OCI-LY7 (cell line): ENCODE results near the gene ZNF684. TPM values are rescaled to one million over a fixed set of nuclear protein-coding genes. Genes with fewer than 3 reads are reported as not detected.
A peak's percentile ranks its signal among the peaks of the same experiment; 100 is the strongest.

Experiments used
- BruUV-seq: library from RNA; stranded (reverse); fragments of 400-500 nt; replicated peaks from 2 replicates; lab custom pipeline; 2021; lab: Mats Ljungman, UMichigan
- CTCF ChIA-PET: fragments of 300-600 bp; sonication (Branson Sonifier 250); formaldehyde crosslinking; loops from one replicate; lab custom pipeline; 2022; ENCODE audit warnings: antibody characterized with exemption; ENCODE audit not compliant: unreplicated experiment; lab: Charles Lee
- POLR2A ChIA-PET: fragments of 300-600 bp; sonication (Branson Sonifier 250); formaldehyde crosslinking; loops from one replicate; lab custom pipeline; 2022; ENCODE audit warnings: antibody characterized with exemption; lab: Charles Lee
- DNase-seq: peaks from one replicate; pipeline ENCODE4 v3.0.0-alpha.2; 2015; ENCODE audit warnings: low spot score
- H2AFZ ChIP-seq: fragments of 200-600 bp; sonication (generic), shearing (Covaris generic); 2 replicates; pipeline ENCODE4 v1.6.1; 2014; ENCODE audit warnings: mild to moderate bottlenecking, antibody characterized with exemption, low read length, moderate library complexity
- H3K27ac ChIP-seq: fragments of 200-600 bp; sonication (generic); 2 replicates; pipeline ENCODE4 v1.5.1; 2014; ENCODE audit warnings: mixed run types, low read depth, mild to moderate bottlenecking, moderate library complexity, low read length, inconsistent platforms; ENCODE audit not compliant: poor library complexity, severe bottlenecking
- H3K36me3 ChIP-seq: fragments of 200-600 bp; sonication (generic); 2 replicates; pipeline ENCODE4 v1.6.1; 2014; ENCODE audit warnings: mild to moderate bottlenecking, antibody characterized with exemption, low read length, moderate library complexity, mixed read lengths; ENCODE audit not compliant: insufficient read depth
- H3K4me1 ChIP-seq: fragments of 200-600 bp; sonication (generic); 2 replicates; pipeline ENCODE4 v1.5.1; 2014; ENCODE audit warnings: mild to moderate bottlenecking, low read length; ENCODE audit not compliant: insufficient read depth, poor library complexity, severe bottlenecking
- H3K4me2 ChIP-seq: fragments of 200-600 bp; sonication (generic); 2 replicates; pipeline ENCODE4 v1.6.1; 2014; ENCODE audit warnings: mild to moderate bottlenecking, low read length
- H3K4me3 ChIP-seq: fragments of 200-600 bp; sonication (generic); 2 replicates; pipeline ENCODE4 v1.5.1; 2014; ENCODE audit warnings: mild to moderate bottlenecking, low read depth, low read length; ENCODE audit not compliant: poor library complexity, severe bottlenecking
- H3K79me2 ChIP-seq: fragments of 200-600 bp; sonication (generic); 2 replicates; pipeline ENCODE4 v1.6.1; 2016; ENCODE audit warnings: low read depth, mild to moderate bottlenecking, low read length, moderate library complexity, mixed read lengths; ENCODE audit not compliant: insufficient read depth
- H3K9me2 ChIP-seq: fragments of 200-600 bp; sonication (generic); 2 replicates; pipeline ENCODE4 v1.6.1; 2016; ENCODE audit warnings: mild to moderate bottlenecking, low read length, mixed read lengths; ENCODE audit not compliant: insufficient read depth
- H3K9me3 ChIP-seq: fragments of 200-600 bp; sonication (generic); 2 replicates; pipeline ENCODE4 v1.6.1; 2014; ENCODE audit warnings: mild to moderate bottlenecking, mixed run types, low read length, mixed read lengths
- H4K20me1 ChIP-seq: fragments of 200-600 bp; sonication (generic); 2 replicates; pipeline ENCODE4 v1.6.1; 2014; ENCODE audit warnings: mild to moderate bottlenecking, antibody characterized with exemption, low read length, moderate library complexity, mixed read lengths; ENCODE audit not compliant: insufficient read depth
- EZH2phosphoT487 ChIP-seq: fragments of 200-600 bp; sonication (generic); IDR thresholded peaks from 2 replicates; pipeline ENCODE4 v1.6.1; 2018; ENCODE audit warnings: low read depth, borderline replicate concordance, mild to moderate bottlenecking, mixed run types, antibody characterized with exemption, low read length, moderate library complexity, mixed read lengths
- intact Hi-C: fragments of 100-400 bp; cut with micrococcal nuclease; formaldehyde crosslinking; loops from one replicate; pipeline ENCODE4 v1.10.0; 2022; ENCODE audit not compliant: unreplicated experiment
- small RNA-seq: library from RNA; depleted of rRNA; stranded (forward); fragments of <200 nt; gene quantifications from one replicate; pipeline ENCODE3, GENCODE V24; 2014
- total RNA-seq, 2 experiments: library from RNA; depleted of rRNA in 1 of 2; stranded (reverse); fragments of >200 nt in 1 of 2; shearing (Covaris generic) in 1 of 2; gene quantifications; 2 replicates each; pipeline ENCODE4 v1.2.3, GENCODE V29; 2014 to 2022
- TF ChIP-seq, protein P1 (sequence below): fragments of 200-600 bp; sonication (generic); conservative IDR thresholded peaks from 2 replicates; pipeline ENCODE4 v1.5.1; 2014; ENCODE audit warnings: mild to moderate bottlenecking, antibody characterized with exemption, low read length, moderate library complexity, mixed read lengths

Gene ZNF684
- total RNA-seq, 2 experiments from 2014 or later = 5.4 to 8.8 TPM

DNA sequence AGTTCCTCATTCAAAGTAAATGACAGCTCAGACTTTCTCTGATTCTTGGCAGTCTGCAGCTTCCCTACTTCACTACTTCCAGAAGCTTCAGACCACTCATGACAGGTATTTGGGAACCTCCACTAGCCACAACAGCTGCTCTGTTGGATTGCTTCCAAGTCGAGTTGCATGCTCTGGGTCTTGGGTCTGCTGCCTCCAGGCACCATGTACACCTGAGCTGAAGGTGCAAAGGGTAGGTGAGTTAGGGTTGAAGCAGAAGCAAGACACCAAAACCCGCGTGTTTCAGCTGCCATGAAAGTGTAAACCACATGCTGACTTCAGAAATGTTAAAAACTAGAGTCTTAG is 62.7 kb downstream of the ZNF684 start:
- no peak overlapping the region for H3K4me3 ChIP-seq
- H3K4me1 ChIP-seq = no peaks in the 10 kb centered on the region
- no peaks in the 10 kb centered on the region for H3K9me2 ChIP-seq
- no peak overlapping the region for H2AFZ ChIP-seq
- CTCF ChIA-PET = interaction anchor here (1.0 kb wide), 1 partner anchor 358 kb away, joined by 3 read pairs; no protein-coding TSS in a partner anchor
- POLR2A ChIA-PET = interaction anchor here (0.6 kb wide), 1 partner anchor 390 kb away, joined by 3 read pairs; no protein-coding TSS in a partner anchor
- H3K27ac ChIP-seq = no peak overlapping the region
- no peaks in the 10 kb centered on the region for H3K36me3 ChIP-seq
- H3K4me2 ChIP-seq = no peak overlapping the region
- no peak for DNase-seq
- no peaks in the 10 kb centered on the region for H3K9me3 ChIP-seq
- intact Hi-C loops = loop anchor here (5.0 kb wide), 1 partner anchor 258 kb away; no protein-coding TSS in a partner anchor
- BruUV-seq = no TSS peak
- no peaks in the 10 kb centered on the region for H4K20me1 ChIP-seq
- TF ChIP-seq, protein P1, sequence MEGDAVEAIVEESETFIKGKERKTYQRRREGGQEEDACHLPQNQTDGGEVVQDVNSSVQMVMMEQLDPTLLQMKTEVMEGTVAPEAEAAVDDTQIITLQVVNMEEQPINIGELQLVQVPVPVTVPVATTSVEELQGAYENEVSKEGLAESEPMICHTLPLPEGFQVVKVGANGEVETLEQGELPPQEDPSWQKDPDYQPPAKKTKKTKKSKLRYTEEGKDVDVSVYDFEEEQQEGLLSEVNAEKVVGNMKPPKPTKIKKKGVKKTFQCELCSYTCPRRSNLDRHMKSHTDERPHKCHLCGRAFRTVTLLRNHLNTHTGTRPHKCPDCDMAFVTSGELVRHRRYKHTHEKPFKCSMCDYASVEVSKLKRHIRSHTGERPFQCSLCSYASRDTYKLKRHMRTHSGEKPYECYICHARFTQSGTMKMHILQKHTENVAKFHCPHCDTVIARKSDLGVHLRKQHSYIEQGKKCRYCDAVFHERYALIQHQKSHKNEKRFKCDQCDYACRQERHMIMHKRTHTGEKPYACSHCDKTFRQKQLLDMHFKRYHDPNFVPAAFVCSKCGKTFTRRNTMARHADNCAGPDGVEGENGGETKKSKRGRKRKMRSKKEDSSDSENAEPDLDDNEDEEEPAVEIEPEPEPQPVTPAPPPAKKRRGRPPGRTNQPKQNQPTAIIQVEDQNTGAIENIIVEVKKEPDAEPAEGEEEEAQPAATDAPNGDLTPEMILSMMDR = no peak
- TF ChIP-seq EZH2phosphoT487 = no peak
- no peaks in the 10 kb centered on the region for H3K79me2 ChIP-seq

DNA sequence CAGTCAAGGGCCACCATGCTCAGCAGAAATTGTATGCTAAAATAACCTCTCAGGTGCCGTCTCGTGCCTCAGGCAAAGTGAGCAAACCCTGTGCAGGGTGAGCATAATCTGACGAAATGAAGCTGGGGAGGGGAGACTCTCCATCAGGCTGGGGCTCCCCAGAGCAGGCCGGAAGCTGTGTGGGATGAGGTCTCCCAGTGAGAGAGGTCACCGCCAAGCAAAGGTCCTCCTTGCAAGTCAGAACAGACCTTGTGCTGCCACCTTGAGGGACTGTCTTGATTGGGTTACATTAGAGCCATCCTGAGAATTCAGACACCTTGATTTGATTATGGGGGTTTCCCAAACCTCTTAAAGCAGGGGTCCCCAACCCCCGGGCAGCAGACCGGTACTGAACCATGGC is 64.2 kb downstream of the ZNF684 start:
- ChIA-PET CTCF (no interaction called here), POLR2A (no interaction called here)
- no peaks in the 10 kb centered on the region for H3K9me3 ChIP-seq
- H3K4me2 ChIP-seq = no peak overlapping the region
- no peaks in the 10 kb centered on the region for H3K9me2 ChIP-seq
- no peaks in the 10 kb centered on the region for H3K4me1 ChIP-seq
- DNase-seq = peak; percentile 16
- intact Hi-C loops = no loop called here
- no peaks in the 10 kb centered on the region for H3K79me2 ChIP-seq
- H2AFZ ChIP-seq = no peak overlapping the region
- H4K20me1 ChIP-seq = no peaks in the 10 kb centered on the region
- BruUV-seq = no TSS peak
- no peak overlapping the region for H3K27ac ChIP-seq
- no peak for TF ChIP-seq EZH2phosphoT487
- TF ChIP-seq, protein P1 = peak; percentile 34; the same call in 1 of the 2 replicates
- H3K4me3 ChIP-seq = no peak overlapping the region
- H3K36me3 ChIP-seq = no peaks in the 10 kb centered on the region

Small RNAs within 50 kb of the gene (small RNA-seq; reads per million reads assigned to genes)
- not detected for gene AL356379.1

Other genes with a start within 250 kb of the ZNF684 start
- gene COL9A2, start 214.4 kb upstream of the ZNF684 start, total RNA-seq (2014; rRNA removed; shearing (Covaris generic)) = 10.6 and 12.8 TPM in 2 replicates
- 19.3 and 21.4 TPM in 2 replicates for gene COL9A2, start 214.4 kb upstream of the ZNF684 start, total RNA-seq (2022)
- gene SMAP2, start 157.9 kb upstream of the ZNF684 start, total RNA-seq (2014; rRNA removed; shearing (Covaris generic)) = 50.3 and 60.5 TPM in 2 replicates
- 105 and 118 TPM in 2 replicates for gene SMAP2, start 157.9 kb upstream of the ZNF684 start, total RNA-seq (2022)
- gene ZFP69B, start 81.2 kb upstream of the ZNF684 start, total RNA-seq (2014; rRNA removed; shearing (Covaris generic)) = 12.7 and 18.2 TPM in 2 replicates
- 26.8 and 28.3 TPM in 2 replicates for gene ZFP69B, start 81.2 kb upstream of the ZNF684 start, total RNA-seq (2022)
- 4.3 and 4.8 TPM in 2 replicates for gene ZFP69, start 54.3 kb upstream of the ZNF684 start, total RNA-seq (2014; rRNA removed; shearing (Covaris generic))
- 5.6 and 6.2 TPM in 2 replicates for gene ZFP69, start 54.3 kb upstream of the ZNF684 start, total RNA-seq (2022)
- gene EXO5, start 22.9 kb upstream of the ZNF684 start, total RNA-seq (2014; rRNA removed; shearing (Covaris generic)) = 11.2 and 12.2 TPM in 2 replicates
- 10.2 and 12.7 TPM in 2 replicates for gene EXO5, start 22.9 kb upstream of the ZNF684 start, total RNA-seq (2022)
- 79.5 and 89.3 TPM in 2 replicates for gene RIMS3, start 134.0 kb downstream of the ZNF684 start, total RNA-seq (2014; rRNA removed; shearing (Covaris generic))
- 80.3 and 106 TPM in 2 replicates for gene RIMS3, start 134.0 kb downstream of the ZNF684 start, total RNA-seq (2022)
- 29.3 and 39.1 TPM in 2 replicates for gene NFYC, start 160.1 kb downstream of the ZNF684 start, total RNA-seq (2014; rRNA removed; shearing (Covaris generic))
- 71.0 and 77.1 TPM in 2 replicates for gene NFYC, start 160.1 kb downstream of the ZNF684 start, total RNA-seq (2022)